Peyer's patch (tissue), 4 donors: ENCODE data around the gene CD302.

ENCODE experiments used
- POLR2A ChIP-seq, 2 donors: fragments of 450-650 bp; IDR thresholded peaks; one replicate each; pipeline ENCODE4 v1.5.1; 2017; ENCODE audit warnings: antibody characterized with exemption in 2 of 2, mild to moderate bottlenecking in 2 of 2, moderate library complexity in 2 of 2
- TF ChIP-seq, protein P1 (sequence below), 6 experiments: fragments of 450-650 bp in 4 of 6; fragments of 200-600 bp in 2 of 6; sonication (generic) in 1 of 6; IDR thresholded peaks; one replicate each; pipeline ENCODE4 v1.5.1; 2017 to 2019; ENCODE audit warnings: antibody characterized with exemption in 6 of 6, mild to moderate bottlenecking in 3 of 6, moderate library complexity in 1 of 6

DNA sequence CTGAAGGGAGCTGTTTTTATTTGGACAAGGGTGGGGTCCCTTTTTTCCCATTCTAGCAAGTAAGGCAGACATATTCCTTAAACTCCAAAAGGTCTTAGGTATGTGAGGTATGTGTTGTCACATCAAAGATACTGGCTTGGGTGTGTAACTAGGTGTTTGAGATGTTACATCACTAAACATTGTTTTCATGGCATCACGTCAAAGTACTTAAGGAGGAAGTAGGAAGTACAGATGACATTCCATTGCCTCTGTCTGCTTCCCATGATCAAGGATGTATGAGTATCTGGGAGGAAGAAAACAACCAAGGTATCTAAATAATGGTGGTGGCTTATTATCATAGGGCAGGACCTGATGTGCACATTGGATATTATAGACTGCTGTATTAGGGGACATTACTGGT, 39.3 kb downstream of the CD302 start:
- TF ChIP-seq, protein P1, sequence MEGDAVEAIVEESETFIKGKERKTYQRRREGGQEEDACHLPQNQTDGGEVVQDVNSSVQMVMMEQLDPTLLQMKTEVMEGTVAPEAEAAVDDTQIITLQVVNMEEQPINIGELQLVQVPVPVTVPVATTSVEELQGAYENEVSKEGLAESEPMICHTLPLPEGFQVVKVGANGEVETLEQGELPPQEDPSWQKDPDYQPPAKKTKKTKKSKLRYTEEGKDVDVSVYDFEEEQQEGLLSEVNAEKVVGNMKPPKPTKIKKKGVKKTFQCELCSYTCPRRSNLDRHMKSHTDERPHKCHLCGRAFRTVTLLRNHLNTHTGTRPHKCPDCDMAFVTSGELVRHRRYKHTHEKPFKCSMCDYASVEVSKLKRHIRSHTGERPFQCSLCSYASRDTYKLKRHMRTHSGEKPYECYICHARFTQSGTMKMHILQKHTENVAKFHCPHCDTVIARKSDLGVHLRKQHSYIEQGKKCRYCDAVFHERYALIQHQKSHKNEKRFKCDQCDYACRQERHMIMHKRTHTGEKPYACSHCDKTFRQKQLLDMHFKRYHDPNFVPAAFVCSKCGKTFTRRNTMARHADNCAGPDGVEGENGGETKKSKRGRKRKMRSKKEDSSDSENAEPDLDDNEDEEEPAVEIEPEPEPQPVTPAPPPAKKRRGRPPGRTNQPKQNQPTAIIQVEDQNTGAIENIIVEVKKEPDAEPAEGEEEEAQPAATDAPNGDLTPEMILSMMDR (IDR thresholded peaks at IDR 0.05) = no peak
- no peak for TF ChIP-seq POLR2A (IDR thresholded peaks at IDR 0.05)
